Tibial nerve (tissue), 4 donors: Measurements from ENCODE around the gene COBL. TPM values are rescaled to one million over a fixed set of nuclear protein-coding genes. Genes with fewer than 3 reads are reported as not detected.

Source experiments
- DNase-seq, 2 donors: peaks; one replicate each; pipeline ENCODE4 v3.0.0-alpha.2; 2019; ENCODE audit warnings: low spot score in 2 of 2
- H3K27ac ChIP-seq, 4 donors: fragments of 200-600 bp; sonication (generic) in 3 of 4; one replicate each; pipeline ENCODE4 v1.5.1; 2017 to 2019; ENCODE audit warnings: mild to moderate bottlenecking in 1 of 4
- H3K27me3 ChIP-seq, 2 donors: fragments of 200-600 bp; sonication (generic) in 1 of 2; one replicate each; pipeline versions ENCODE4 v1.5.1 to v1.6.0; 2017 to 2019
- H3K36me3 ChIP-seq, 3 donors: fragments of 200-600 bp; sonication (generic); one replicate each; pipeline ENCODE4 v1.5.1; 2018 to 2019
- H3K4me1 ChIP-seq, 4 donors: fragments of 200-600 bp; sonication (generic) in 3 of 4; one replicate each; pipeline ENCODE4 v1.5.1; 2017 to 2019
- H3K4me3 ChIP-seq, 4 donors: fragments of 200-600 bp; sonication (generic) in 3 of 4; one replicate each; pipeline ENCODE4 v1.5.1; 2017 to 2019; ENCODE audit warnings: mild to moderate bottlenecking in 1 of 4, moderate library complexity in 1 of 4
- H3K9me3 ChIP-seq, 4 donors: fragments of 200-600 bp; sonication (generic) in 3 of 4; one replicate each; pipeline ENCODE4 v1.5.1; 2017 to 2019
- EP300 ChIP-seq, 2 donors: sonication (generic); formaldehyde crosslinking; IDR thresholded peaks; one replicate each; pipeline ENCODE4 v1.6.1; 2017; ENCODE audit warnings: antibody characterized with exemption in 2 of 2, mild to moderate bottlenecking in 1 of 2
- POLR2A ChIP-seq, 2 donors: fragments of 450-650 bp; IDR thresholded peaks; one replicate each; pipeline ENCODE4 v1.6.1; 2017; ENCODE audit warnings: antibody characterized with exemption in 2 of 2, mild to moderate bottlenecking in 2 of 2, moderate library complexity in 2 of 2
- WGBS, 2 donors: methylation state at CpG; one replicate each; pipeline ENCODE4 v1.1.5; 2018; 5-methylcytosine and 5-hydroxymethylcytosine counted together
- total RNA-seq, 4 donors: library from RNA; depleted of rRNA; stranded (reverse); fragments of >200 nt; gene quantifications; one replicate each; pipeline ENCODE4 v1.1.0, GENCODE V29; 2016
- TF ChIP-seq, protein P1 (sequence below), 5 experiments: fragments of 200-600 bp in 3 of 5; fragments of 450-650 bp in 2 of 5; sonication (generic) in 3 of 5; IDR thresholded peaks; one replicate each; pipeline ENCODE4 v1.5.1; 2016 to 2019; ENCODE audit warnings: antibody characterized with exemption in 5 of 5, mild to moderate bottlenecking in 3 of 5, moderate library complexity in 2 of 5

Gene COBL
- total RNA-seq, 4 donors from 2014 or later: 6.3 to 18.1 (median 8.1) TPM

DNA sequence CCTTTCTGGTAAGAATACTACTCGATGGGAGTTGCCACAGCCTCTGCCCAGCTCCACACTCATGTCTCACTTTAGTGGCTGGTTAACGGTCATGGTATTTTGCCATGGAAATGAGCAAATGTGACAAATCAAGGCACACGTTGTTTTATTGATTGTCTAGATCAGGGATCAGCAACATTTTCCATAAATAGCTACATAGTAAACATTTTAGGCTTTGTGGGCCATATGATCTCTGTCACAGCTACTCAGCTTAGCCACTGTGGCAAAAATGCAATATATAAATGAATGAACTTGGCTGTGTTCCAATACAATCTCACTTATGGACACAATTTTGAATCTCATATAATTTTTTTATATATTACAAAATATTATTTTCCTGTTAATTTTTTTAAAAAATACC lies 76.9 kb downstream of the COBL start:
- Histone ChIP-seq H3K4me1 (no peaks in the 10 kb centered on the region), H3K4me3 (no peak overlapping the region), H3K9me3 (no peaks in the 10 kb centered on the region), H3K27me3 (no peaks in the 10 kb centered on the region), H3K27ac (no peak overlapping the region), H3K36me3 (no peaks in the 10 kb centered on the region)
- TF ChIP-seq, protein P1, sequence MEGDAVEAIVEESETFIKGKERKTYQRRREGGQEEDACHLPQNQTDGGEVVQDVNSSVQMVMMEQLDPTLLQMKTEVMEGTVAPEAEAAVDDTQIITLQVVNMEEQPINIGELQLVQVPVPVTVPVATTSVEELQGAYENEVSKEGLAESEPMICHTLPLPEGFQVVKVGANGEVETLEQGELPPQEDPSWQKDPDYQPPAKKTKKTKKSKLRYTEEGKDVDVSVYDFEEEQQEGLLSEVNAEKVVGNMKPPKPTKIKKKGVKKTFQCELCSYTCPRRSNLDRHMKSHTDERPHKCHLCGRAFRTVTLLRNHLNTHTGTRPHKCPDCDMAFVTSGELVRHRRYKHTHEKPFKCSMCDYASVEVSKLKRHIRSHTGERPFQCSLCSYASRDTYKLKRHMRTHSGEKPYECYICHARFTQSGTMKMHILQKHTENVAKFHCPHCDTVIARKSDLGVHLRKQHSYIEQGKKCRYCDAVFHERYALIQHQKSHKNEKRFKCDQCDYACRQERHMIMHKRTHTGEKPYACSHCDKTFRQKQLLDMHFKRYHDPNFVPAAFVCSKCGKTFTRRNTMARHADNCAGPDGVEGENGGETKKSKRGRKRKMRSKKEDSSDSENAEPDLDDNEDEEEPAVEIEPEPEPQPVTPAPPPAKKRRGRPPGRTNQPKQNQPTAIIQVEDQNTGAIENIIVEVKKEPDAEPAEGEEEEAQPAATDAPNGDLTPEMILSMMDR (IDR thresholded peaks at IDR 0.05): no peak
- no peak for TF ChIP-seq EP300 (IDR thresholded peaks at IDR 0.05)
- TF ChIP-seq POLR2A (IDR thresholded peaks at IDR 0.05): no peak
- WGBS, 2 donors: 81 to 87% methylated on average over 3 of the region's 3 CpGs
- DNase-seq: no peak

DNA sequence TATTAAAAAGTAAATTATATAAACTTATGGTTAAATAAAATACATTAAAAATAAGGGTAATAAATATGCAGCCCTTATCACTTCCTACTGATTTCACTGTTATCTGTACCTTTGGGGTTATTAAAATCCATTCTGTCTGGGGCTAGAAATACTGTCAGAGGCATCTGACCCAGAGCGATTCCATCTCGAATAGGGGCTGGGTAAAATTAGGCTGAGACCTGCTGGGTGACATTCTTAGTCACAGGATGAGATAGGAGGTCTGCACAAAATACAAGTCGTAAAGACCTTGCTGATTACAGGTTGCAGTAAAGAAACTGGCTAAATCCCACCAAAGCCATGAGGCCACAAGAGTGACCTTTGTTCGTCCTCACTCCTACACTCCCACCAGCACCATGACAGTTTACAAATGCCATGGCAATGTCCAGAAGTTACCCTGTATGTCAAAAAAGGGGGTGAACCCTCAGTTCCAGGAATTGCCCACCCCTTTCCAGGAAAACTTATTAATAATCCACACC lies 77.6 kb downstream of the COBL start:
- WGBS, 2 donors: 72 to 73% methylated on average over 4 of the region's 4 CpGs
- Histone ChIP-seq H3K27me3 (no peaks in the 10 kb centered on the region), H3K27ac (no peak overlapping the region), H3K4me3 (no peak overlapping the region), H3K9me3 (no peaks in the 10 kb centered on the region), H3K36me3 (no peaks in the 10 kb centered on the region), H3K4me1 (no peaks in the 10 kb centered on the region)
- TF ChIP-seq EP300 (IDR thresholded peaks at IDR 0.05): no peak
- no peak for TF ChIP-seq POLR2A (IDR thresholded peaks at IDR 0.05)
- DNase-seq: no peak

DNA sequence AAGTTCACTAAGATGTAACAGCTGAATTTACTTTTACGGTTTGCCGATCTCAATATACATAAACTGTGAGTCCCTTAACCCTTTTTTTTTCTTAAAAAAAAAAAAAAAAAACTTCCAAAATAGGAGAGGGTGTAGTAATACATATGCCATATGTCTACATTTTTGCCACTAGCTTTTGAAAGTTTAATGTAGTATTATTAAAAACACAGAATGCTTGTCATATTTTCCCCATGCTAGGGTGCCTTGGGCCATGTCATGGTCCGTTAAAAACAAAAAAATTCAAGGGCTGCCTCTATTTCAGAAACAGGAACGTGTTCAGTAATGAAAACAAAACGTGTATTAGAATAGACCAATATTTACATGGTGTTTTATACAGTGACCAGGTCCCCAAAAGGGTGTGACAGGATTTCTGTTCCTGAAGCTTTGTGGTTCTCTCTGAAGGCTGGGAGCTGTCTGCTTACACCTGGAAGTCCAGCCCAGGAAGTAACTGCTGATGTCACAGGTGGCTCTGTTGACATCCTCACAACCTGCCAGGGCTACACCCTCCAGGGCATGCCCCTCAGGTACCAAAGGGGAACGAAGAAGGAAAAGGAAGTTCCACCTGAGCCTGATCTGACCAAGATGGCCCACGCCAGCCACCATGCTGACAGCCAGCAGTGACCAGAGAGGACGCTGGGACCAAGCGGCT lies 79.0 kb downstream of the COBL start:
- Histone ChIP-seq H3K4me1 (no peaks in the 10 kb centered on the region), H3K27me3 (no peaks in the 10 kb centered on the region), H3K4me3 (no peak overlapping the region), H3K9me3 (no peaks in the 10 kb centered on the region), H3K36me3 (no peaks in the 10 kb centered on the region), H3K27ac (no peak overlapping the region)
- no peak for DNase-seq
- TF ChIP-seq, protein P1 (IDR thresholded peaks at IDR 0.05): no peak
- no peak for TF ChIP-seq EP300 (IDR thresholded peaks at IDR 0.05)
- TF ChIP-seq POLR2A (IDR thresholded peaks at IDR 0.05): no peak
- 72 to 83% methylated on average over 9 of the region's 9 CpGs for WGBS, 2 donors

DNA sequence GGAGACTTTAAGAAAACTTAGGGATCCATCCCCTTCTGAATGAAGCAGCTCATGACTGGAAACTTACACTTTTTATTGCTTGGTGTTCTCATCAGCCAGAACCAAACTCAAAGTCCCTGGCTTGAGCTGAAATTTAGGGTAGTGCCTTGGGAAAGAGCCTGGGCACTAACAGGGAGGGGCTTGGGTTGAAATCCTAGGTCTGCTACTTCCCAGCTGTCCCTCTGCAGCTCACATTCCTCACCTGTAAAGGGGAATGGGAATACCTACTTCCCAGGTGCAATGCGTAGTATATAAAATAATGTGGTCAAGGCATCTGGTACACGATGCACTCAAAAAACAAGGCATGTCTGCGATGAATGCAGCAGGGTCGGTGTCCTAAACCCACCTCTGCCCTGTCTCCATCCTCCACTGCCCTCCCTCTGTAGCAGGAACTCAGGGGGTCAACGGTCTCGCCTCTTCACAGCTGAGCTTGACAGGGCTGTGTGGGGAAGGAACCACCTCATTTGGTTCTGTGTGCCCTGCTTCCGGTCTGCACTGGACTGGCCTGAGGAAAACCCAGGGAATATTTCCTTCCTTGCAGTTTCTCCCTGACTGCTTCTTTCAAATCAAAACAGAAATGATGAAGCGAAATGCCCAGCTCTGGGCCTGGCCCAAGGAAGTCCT lies 80.0 kb downstream of the COBL start:
- no peak overlapping the region for H3K27ac ChIP-seq
- WGBS, 2 donors: 81 to 83% methylated on average over 8 of the region's 8 CpGs
- DNase-seq: no peak

DNA sequence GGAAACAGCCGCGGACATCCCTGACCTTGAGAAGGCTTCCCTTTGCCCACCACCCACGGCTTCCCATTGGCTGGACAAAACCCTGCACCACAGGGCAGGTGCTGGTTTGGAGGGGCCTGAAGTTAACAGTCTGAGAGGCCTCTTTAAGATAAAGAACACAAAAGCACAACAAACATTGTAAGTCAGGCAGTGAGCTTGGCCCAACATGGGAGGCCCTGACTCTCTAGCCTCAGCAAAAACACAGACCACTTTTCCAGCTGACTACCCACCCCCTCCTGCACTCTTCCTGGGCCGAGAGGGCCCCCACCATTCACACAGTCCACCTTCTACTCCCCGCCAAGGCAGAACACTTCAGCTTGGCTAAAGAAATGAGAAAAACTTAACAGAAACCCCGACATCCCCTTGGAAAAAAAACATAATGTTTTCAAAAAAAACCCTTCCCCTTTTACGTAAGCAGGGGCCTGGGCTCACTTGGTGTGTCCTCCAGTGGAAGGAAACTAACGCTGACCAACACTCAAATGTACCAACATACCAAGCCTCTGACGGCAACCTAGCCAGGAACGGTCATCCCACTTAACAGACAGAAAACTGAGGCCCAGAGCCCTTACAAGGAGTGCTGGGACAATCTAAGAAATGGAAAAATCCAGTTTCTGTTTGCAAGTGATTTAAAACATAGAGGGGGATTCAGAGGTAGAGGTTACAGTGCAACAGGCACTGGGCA lies 80.9 kb downstream of the COBL start:
- H3K27me3 ChIP-seq: no peaks in the 10 kb centered on the region
- no peaks in the 10 kb centered on the region for H3K9me3 ChIP-seq
- no peak for DNase-seq
- no peaks in the 10 kb centered on the region for H3K4me1 ChIP-seq
- H3K4me3 ChIP-seq: no peak overlapping the region
- 77 to 84% methylated on average over 9 to 10 of the region's 10 CpGs for WGBS, 2 donors
- H3K27ac ChIP-seq: no peak overlapping the region
- H3K36me3 ChIP-seq: no peaks in the 10 kb centered on the region
- TF ChIP-seq POLR2A (IDR thresholded peaks at IDR 0.05) (no peak), EP300 (IDR thresholded peaks at IDR 0.05) (no peak)
- TF ChIP-seq, protein P1 (IDR thresholded peaks at IDR 0.05): no peak

More for the DNA sequence above, 80.0 kb downstream of the COBL start:
- Histone ChIP-seq H3K27me3 (no peaks in the 10 kb centered on the region), H3K36me3 (no peaks in the 10 kb centered on the region), H3K9me3 (no peaks in the 10 kb centered on the region), H3K4me3 (no peak overlapping the region), H3K4me1 (no peaks in the 10 kb centered on the region)
- TF ChIP-seq EP300 (IDR thresholded peaks at IDR 0.05) (no peak), POLR2A (IDR thresholded peaks at IDR 0.05) (no peak)
- TF ChIP-seq, protein P1 (IDR thresholded peaks at IDR 0.05): no peak
